Measurements from ENCODE around the gene CIDEB.

The CIDEB gene

GRCh38 chr14:24347134-24347533, 39.4 kb upstream of the CIDEB start:
- Histone ChIP-seq H3K9me3 (ENCODE audit: low read depth, low read length) (no peaks in the 10 kb centered on the region), H3K9ac (ENCODE audit: insufficient read length) (no peak overlapping the region), H3K27ac (no peak overlapping the region), H3K36me3 (ENCODE audit: insufficient read depth, low read length) (no peaks in the 10 kb centered on the region), H3K4me3 (no peak overlapping the region)
- TF ChIP-seq EZH2 (IDR thresholded peaks at IDR 0.05) (no peak), FOXP2 (optimal IDR thresholded peaks at IDR 0.05; ENCODE audit: control extremely low read depth, extremely low read length, insufficient read depth) (no peak), POLR2AphosphoS5 (IDR thresholded peaks at IDR 0.05; ENCODE audit: borderline replicate concordance, low read depth, low read length) (no peak)
- no peak for DNase-seq (ENCODE audit: low read depth, low spot score)

DNA sequence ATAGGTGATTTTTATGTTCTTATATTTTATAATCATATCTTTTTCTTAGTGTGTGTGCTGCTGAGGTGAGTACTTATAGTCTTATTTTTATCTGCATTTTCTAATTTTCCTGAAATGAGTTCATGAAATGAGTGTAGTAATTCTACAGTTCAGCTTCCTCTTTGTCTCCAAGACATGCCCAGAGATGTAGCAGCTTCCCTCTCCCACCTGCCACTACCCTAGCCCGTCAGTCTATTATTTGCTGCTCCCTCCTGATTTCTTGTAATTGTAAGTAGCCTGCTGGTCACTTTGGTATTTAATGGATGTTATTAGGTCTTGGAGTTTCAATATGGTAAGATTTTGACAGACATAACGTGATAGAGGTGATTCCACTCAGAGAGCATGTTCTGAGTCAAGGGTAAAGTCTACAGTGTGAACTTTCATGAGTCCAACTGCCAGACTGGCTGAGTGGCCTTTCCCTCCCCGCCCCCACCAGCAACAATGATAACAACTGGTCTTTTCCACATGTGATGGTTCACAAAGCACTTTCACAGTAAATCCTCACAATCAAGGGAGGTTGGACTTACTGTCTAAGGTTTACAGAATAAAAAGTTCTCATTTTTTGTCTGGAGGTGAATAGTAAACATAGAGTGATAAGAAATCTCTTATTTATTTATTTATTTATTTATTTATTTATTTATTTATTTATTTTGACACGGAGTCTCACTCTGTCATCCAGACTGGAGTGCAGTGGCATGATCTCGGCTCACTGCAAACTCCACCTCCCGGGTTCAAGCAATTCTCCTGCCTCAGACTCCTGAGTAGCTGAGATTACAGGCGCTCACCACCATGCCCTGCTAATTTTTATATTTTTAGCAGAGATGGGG, 36.3 kb upstream of the CIDEB start:
- H3K27ac ChIP-seq: no peak overlapping the region
- H3K4me3 ChIP-seq: no peak overlapping the region
- H3K9ac ChIP-seq (ENCODE audit: insufficient read length): no peak overlapping the region
- H3K36me3 ChIP-seq (ENCODE audit: insufficient read depth, low read length): no peaks in the 10 kb centered on the region
- no peak for DNase-seq (ENCODE audit: low read depth, low spot score)
- H3K9me3 ChIP-seq (ENCODE audit: low read depth, low read length): no peaks in the 10 kb centered on the region
- TF ChIP-seq FOXP2 (optimal IDR thresholded peaks at IDR 0.05; ENCODE audit: control extremely low read depth, extremely low read length, insufficient read depth) (no peak), POLR2AphosphoS5 (IDR thresholded peaks at IDR 0.05; ENCODE audit: borderline replicate concordance, low read depth, low read length) (no peak), EZH2 (IDR thresholded peaks at IDR 0.05) (no peak)

DNA sequence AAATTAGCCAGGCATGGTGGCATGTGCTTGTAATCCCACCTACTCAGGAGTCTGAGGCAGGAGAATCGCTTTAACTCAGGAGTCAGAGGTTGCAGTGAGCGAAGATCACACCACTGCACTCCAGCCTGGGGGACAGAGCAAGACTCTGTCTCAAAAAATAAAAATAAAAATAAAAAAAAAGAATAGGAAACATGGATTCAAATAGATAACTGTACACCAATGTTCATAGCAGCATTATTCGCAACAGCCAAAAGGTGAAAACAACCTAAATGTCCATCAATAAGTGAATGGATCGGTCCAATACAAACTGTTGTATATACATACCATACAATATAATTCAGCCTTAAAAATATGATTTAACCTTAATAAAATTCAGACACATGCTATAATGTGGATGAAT, 35.1 kb upstream of the CIDEB start:
- Histone ChIP-seq H3K9me3 (ENCODE audit: low read depth, low read length) (no peaks in the 10 kb centered on the region), H3K36me3 (ENCODE audit: insufficient read depth, low read length) (no peaks in the 10 kb centered on the region)
- no peak for TF ChIP-seq EZH2 (IDR thresholded peaks at IDR 0.05)
- TF ChIP-seq FOXP2 (optimal IDR thresholded peaks at IDR 0.05; ENCODE audit: control extremely low read depth, extremely low read length, insufficient read depth): no peak
- TF ChIP-seq POLR2AphosphoS5 (IDR thresholded peaks at IDR 0.05; ENCODE audit: borderline replicate concordance, low read depth, low read length): no peak

GRCh38 chr14:24340606-24341005, 32.8 kb upstream of the CIDEB start:
- H3K9me3 ChIP-seq (ENCODE audit: low read depth, low read length): no peaks in the 10 kb centered on the region
- H3K4me3 ChIP-seq: no peak overlapping the region
- DNase-seq (ENCODE audit: low read depth, low spot score): no peak
- no peak overlapping the region for H3K27ac ChIP-seq
- H3K9ac ChIP-seq (ENCODE audit: insufficient read length): no peak overlapping the region
- TF ChIP-seq EZH2 (IDR thresholded peaks at IDR 0.05) (no peak), FOXP2 (optimal IDR thresholded peaks at IDR 0.05; ENCODE audit: control extremely low read depth, extremely low read length, insufficient read depth) (no peak), POLR2AphosphoS5 (IDR thresholded peaks at IDR 0.05; ENCODE audit: borderline replicate concordance, low read depth, low read length) (no peak)
- no peaks in the 10 kb centered on the region for H3K36me3 ChIP-seq (ENCODE audit: insufficient read depth, low read length)

More for the DNA sequence above, 35.1 kb upstream of the CIDEB start:
- no peak overlapping the region for H3K27ac ChIP-seq
- no peak for DNase-seq (ENCODE audit: low read depth, low spot score)
- H3K9ac ChIP-seq (ENCODE audit: insufficient read length): no peak overlapping the region
- no peak overlapping the region for H3K4me3 ChIP-seq

DNA sequence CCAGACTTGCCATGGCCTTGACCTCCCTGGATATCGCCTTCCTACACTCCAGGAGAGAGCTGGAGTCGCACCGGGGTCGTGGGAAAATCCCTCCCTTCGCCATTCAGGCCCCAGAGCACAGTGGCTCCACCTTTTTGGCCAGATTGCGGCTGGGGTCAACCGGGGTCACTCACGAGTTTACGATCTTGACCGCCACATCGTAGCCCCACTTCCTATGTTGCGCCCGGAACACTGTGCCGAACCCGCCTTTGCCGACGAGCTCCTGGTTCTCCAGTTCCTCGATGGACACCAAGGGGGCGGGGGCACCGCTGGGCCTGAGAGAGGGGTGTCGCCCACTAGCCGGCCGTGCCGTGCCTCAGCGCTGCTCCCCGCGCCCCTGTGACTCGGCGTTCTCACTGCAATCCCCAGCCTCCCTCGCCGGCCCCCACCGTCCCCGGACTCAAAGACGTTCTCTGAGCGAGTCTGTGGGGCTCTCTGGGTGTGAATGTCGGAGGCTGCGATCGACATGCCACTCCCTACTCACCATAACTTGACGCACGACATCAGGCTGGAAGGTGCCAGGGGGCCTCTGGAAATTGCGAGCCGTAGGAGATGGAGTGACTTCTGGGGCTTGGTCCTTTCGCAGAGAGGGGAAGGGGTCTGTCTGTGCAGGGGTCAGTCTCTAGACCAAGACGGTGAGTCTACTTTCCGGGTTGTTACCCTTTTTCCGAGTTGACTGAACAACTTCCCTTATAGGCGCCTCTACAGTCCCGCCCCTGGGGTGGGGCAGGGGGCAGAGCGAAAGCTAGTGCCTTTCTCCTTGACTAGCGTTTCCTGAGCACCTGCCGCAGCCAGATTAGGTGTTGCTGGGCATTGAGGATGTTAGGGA, 31.7 kb upstream of the CIDEB start, which contains the start of gene RIPK3:
RIPK3 (minus strand) TSS at position 708 of the 868 bp plus-strand sequence; CDS start at position 543, 165 bp downstream.
- no peak for DNase-seq (ENCODE audit: low read depth, low spot score)
- Histone ChIP-seq H3K27ac (no peak within 1 kb of the TSS), H3K9me3 (ENCODE audit: low read depth, low read length) (no peaks in the 10 kb centered on the region), H3K36me3 (ENCODE audit: insufficient read depth, low read length) (no peaks in the 10 kb centered on the region), H3K4me3 (peak within 1 kb of the TSS; percentile 22; the same call in 1 of the 2 replicates), H3K9ac (ENCODE audit: insufficient read length) (no peak within 1 kb of the TSS)
- TF ChIP-seq EZH2 (IDR thresholded peaks at IDR 0.05): no peak
- TF ChIP-seq FOXP2 (optimal IDR thresholded peaks at IDR 0.05; ENCODE audit: control extremely low read depth, extremely low read length, insufficient read depth): no peak
- no peak for TF ChIP-seq POLR2AphosphoS5 (IDR thresholded peaks at IDR 0.05; ENCODE audit: borderline replicate concordance, low read depth, low read length)

GRCh38 chr14:24338843-24339242, 31.1 kb upstream of the CIDEB start:
- Histone ChIP-seq H3K4me3 (no peak overlapping the region), H3K36me3 (ENCODE audit: insufficient read depth, low read length) (no peaks in the 10 kb centered on the region), H3K9me3 (ENCODE audit: low read depth, low read length) (no peaks in the 10 kb centered on the region), H3K9ac (ENCODE audit: insufficient read length) (no peak overlapping the region), H3K27ac (no peak overlapping the region)
- no peak for DNase-seq (ENCODE audit: low read depth, low spot score)
- TF ChIP-seq EZH2 (IDR thresholded peaks at IDR 0.05): no peak
- no peak for TF ChIP-seq FOXP2 (optimal IDR thresholded peaks at IDR 0.05; ENCODE audit: control extremely low read depth, extremely low read length, insufficient read depth)
- no peak for TF ChIP-seq POLR2AphosphoS5 (IDR thresholded peaks at IDR 0.05; ENCODE audit: borderline replicate concordance, low read depth, low read length)

DNA sequence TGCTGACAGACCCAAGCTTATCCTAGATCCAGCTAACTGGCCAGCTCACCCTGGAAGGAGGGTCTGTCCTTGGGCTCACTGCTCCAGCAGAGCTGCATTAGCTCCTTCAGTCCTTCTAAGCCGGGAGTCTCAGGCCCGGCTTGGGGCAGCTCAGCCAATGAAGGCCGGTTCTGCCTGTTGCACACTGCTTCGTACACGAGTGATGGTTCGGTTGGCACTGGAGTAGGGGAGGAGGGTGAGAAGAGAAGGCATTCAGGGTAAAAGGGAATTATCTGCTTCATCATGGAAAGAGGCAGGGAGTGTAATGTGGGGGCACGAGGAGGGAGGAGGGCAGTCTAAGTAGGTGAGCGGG, 30.0 kb upstream of the CIDEB start:
- Histone ChIP-seq H3K9me3 (ENCODE audit: low read depth, low read length) (no peaks in the 10 kb centered on the region), H3K36me3 (ENCODE audit: insufficient read depth, low read length) (no peaks in the 10 kb centered on the region), H3K4me3 (no peak overlapping the region), H3K9ac (ENCODE audit: insufficient read length) (no peak overlapping the region), H3K27ac (no peak overlapping the region)
- DNase-seq (ENCODE audit: low read depth, low spot score): no peak
- TF ChIP-seq EZH2 (IDR thresholded peaks at IDR 0.05) (no peak), POLR2AphosphoS5 (IDR thresholded peaks at IDR 0.05; ENCODE audit: borderline replicate concordance, low read depth, low read length) (no peak), FOXP2 (optimal IDR thresholded peaks at IDR 0.05; ENCODE audit: control extremely low read depth, extremely low read length, insufficient read depth) (no peak)

- DNase-seq (ENCODE audit: low read depth, low spot score): no peak
- Histone ChIP-seq H3K9me3 (ENCODE audit: low read depth, low read length) (no peaks in the 10 kb centered on the region), H3K27ac (no peak overlapping the region), H3K36me3 (ENCODE audit: insufficient read depth, low read length) (no peaks in the 10 kb centered on the region), H3K4me3 (no peak overlapping the region), H3K9ac (ENCODE audit: insufficient read length) (no peak overlapping the region)
- TF ChIP-seq EZH2 (IDR thresholded peaks at IDR 0.05) (no peak), POLR2AphosphoS5 (IDR thresholded peaks at IDR 0.05; ENCODE audit: borderline replicate concordance, low read depth, low read length) (no peak), FOXP2 (optimal IDR thresholded peaks at IDR 0.05; ENCODE audit: control extremely low read depth, extremely low read length, insufficient read depth) (no peak)
These were observed 29.5 kb upstream of the CIDEB start for GRCh38 chr14:24337144-24337823.

Data from SK-N-MC (cell line).